Stimulated activated CD8-positive, alpha-beta memory T cell treated with anti-CD3 and anti-CD28 coated beads, Interleukin-15, amount 100 ng/mL, for 4 hours (primary cell): Measurements from ENCODE around the gene FRAT1.

Experiments
- DNase-seq, 2 donors: peaks; one replicate each; pipeline ENCODE4 v3.0.0-alpha.2; 2020; ENCODE audit warnings: low read depth in 2 of 2

The FRAT1 gene

DNA sequence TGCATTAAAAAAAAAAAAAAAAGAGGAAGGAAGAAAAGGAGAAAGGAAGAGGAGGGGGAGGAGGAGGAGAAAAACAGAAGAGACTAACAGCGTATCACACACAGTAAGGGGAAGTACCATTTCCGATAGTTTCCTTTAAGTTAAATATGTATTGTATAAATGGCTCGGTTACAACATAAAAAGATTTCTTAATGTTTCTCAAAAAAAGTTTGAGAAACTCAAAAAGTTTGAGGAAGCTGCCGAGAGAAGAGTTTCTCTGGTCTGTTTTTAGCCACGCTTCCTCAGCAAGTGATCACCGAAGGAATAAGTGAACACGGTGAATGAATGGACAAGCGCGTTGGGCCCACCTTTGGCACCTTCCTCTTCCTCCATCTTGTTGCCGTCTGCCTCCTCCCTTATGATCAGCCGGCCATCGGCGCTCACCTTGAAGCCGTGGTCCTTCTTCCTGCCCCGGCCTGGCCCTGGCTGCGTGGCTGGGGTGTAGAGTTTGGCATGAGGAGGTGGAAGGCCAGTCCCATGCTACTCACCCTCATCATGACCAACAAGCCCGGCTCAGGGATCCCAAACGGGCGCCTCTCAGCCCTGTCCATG lies 46.8 kb downstream of the FRAT1 start:
- DNase-seq, result no peak

DNA sequence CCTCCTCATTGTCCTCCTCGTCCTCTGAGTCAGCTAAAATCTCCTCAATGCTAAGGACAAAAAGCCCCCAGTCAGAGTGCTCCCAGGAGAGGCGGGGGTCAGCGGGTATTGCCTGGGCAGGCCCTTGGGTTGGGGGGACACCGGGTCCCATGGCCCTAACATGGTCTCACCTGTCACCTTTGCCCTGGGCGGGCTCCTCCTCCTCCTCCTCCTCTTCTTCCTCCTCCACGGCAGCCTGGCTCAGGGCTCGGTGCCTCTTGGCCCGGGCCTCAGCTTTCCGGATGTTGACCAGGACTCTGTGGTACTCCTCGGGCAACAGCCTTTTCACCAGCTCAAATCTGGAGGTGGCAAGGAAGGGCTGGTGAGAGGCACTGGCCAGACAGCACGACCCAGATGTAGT lies 47.5 kb downstream of the FRAT1 start:
- no peak for DNase-seq

DNA sequence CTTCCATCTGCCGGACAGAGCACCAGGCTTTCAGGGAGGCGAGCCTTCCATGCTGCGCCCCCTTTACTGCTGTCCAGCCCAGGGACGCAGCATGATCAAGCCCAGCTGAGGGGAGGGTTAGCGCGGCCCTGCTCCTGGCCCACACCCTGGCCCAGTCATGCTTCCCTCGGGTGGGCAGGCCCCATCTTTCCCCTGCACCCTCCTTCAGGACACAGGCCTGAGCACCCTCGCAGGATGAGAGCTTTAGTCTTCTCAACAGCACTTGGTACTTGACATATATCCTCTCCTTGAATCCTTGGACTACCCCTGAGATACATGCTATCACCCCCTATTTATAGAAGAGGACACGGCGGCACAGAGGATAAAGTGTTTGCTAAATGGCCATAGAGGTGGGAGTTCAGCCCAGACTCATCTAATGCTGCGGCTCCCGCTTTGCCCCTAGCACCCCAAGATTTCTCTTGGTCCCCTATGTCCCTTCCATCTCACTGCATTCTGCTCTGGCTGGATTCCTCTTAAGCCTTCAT lies 48.1 kb downstream of the FRAT1 start:
- no peak for DNase-seq
